Measurements from ENCODE around the gene LIFR. TPM values are rescaled to one million over a fixed set of nuclear protein-coding genes. Genes with fewer than 3 reads are reported as not detected.
"Not testable (repeated sequence)": the region's sequence is repeated elsewhere in the genome, so short reads cannot be mapped to it uniquely, and the experiment has no call there.

Gene LIFR
- polyA plus RNA-seq, 3 donors, result 69.2 to 80.9 (median 77.9) TPM

GRCh38 chr5:38582293-38582974 is 26.0 kb upstream of the LIFR start:
- no peak for DNase-seq (ENCODE audit: low read depth in 3 of 3, low spot score in 2 of 3)

DNA sequence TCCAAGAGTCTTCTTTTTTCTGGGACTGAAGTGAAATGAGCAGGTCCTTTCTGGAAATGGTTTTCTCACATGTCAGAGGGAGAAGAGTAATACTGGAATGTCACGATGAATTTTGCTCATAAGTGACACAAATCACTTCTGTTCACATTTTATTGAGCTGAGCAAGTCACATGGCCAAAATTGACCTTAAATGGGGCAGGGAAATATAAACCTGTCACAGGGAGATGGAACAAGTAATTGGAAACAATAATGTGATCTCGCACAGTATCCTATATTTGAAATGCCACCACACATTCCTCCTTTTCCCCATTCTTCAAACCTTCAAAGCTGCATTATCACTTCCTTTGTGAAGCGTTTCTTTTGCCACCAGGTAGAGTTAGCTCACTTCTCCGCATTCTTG is 25.2 kb upstream of the LIFR start:
- no peak for DNase-seq (ENCODE audit: low read depth in 3 of 3, low spot score in 2 of 3)

GRCh38 chr5:38579105-38579504 is 22.7 kb upstream of the LIFR start:
- no peak for DNase-seq (ENCODE audit: low read depth in 3 of 3, low spot score in 2 of 3)

- no peak for DNase-seq (ENCODE audit: low read depth in 3 of 3, low spot score in 2 of 3)
Observed at GRCh38 chr5:38576961-38577684, 20.7 kb upstream of the LIFR start.

DNA sequence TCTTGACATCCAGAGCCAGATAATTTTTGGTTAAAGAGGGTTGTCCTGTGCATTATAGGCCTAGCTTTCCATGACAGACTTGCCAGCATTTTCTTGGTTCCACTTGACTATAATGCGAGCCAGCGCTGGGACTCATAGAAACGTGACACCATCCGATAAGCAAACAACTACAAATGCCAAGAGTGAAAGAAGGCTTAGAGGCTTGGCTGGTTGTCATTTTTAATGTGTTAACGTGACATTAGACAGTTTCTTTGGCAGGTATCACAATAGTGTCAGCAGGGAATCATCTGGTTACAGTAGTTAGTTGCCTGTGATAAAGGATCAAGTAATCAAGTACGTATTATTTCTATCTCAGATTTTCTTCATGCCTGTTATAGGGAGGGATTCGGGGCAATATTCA is 20.0 kb upstream of the LIFR start:
- DNase-seq (ENCODE audit: low read depth in 3 of 3, low spot score in 2 of 3), result no peak

- DNase-seq (ENCODE audit: low read depth in 3 of 3, low spot score in 2 of 3), result no peak
Observed at GRCh38 chr5:38575476-38575875, 19.0 kb upstream of the LIFR start.

DNA sequence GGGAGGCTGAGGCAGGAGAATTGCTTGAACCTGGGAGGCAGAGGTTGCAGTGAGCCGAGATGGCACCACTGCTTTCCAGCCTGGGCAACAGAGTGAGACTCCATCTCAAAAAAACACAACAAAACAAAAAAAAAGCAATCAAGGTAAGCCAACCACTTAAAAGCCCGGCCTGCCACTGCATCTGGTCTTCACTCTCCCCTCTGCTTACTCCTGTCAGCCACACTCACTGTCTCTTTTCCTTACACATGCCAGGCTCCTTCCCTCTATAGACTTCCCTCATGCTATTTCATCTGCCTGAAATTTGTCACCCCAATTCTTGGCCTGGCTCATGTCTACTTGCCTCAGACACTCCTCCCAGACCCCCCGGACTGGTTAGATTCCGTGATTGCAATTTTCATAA is 17.6 kb upstream of the LIFR start:
- DNase-seq (ENCODE audit: low read depth in 3 of 3, low spot score in 2 of 3), result no peak

DNA sequence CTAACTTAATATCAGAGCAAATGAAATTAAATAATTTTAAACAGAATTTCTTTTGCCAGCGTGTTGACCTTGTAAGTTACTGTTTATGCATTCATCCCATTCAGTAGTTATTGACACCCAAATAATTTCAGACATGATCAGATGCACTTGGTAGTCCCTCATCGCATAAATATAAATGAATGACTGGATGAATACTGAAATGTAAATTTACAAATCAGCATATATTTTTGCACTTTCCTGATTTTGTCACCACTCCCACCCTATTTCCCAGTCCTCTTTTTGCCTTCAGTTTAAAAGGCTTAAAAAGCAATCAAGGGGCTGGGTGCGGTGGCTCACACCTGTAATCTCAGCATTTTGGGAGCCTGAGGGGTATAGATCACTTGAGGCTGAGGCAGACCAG is 17.1 kb upstream of the LIFR start:
- no peak for DNase-seq (ENCODE audit: low read depth in 3 of 3, low spot score in 2 of 3)

GRCh38 chr5:38569180-38569579 is 12.7 kb upstream of the LIFR start:
- no peak for DNase-seq (ENCODE audit: low read depth in 3 of 3, low spot score in 2 of 3)

DNA sequence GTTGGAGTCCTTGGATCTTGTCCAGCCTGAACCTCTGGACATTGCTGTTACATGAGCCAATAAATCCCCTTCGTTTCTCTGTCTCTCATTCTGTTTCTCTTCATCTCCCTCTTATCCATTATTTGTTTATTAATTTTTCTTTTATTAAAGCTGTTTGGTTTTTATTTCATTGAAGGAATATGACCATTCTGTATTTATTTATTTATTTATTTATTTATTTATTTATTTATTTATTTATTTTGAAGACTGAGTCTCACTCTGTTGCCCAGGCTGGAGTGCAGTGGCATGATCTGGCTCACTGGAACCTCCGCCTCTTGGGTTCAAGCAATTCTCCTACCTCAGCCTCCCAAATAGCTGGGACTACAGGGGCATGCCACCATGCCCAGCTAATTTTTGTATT is 10.9 kb upstream of the LIFR start:
- DNase-seq (ENCODE audit: low read depth in 3 of 3, low spot score in 2 of 3), result not testable (repeated sequence)

DNA sequence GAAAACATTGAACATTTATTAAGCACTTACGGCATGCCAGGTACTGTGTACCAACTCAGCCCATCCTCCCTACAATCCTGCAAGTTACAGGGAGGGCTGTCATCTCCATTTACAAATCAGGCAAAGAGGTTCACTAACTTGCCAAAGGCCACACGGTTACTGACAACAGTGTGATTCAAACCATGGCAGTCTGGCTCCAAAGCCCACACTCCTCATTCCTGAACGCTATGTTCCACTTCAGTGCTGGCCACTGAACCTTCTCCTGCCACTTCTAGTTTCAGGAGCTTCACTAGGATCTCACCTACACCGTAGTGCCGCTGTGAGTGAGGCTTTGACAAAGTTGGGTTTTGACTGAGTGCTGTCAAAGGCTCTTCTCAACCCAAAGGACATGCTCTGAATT is 7.2 kb upstream of the LIFR start:
- DNase-seq (ENCODE audit: low read depth in 3 of 3, low spot score in 2 of 3), result no peak

DNA sequence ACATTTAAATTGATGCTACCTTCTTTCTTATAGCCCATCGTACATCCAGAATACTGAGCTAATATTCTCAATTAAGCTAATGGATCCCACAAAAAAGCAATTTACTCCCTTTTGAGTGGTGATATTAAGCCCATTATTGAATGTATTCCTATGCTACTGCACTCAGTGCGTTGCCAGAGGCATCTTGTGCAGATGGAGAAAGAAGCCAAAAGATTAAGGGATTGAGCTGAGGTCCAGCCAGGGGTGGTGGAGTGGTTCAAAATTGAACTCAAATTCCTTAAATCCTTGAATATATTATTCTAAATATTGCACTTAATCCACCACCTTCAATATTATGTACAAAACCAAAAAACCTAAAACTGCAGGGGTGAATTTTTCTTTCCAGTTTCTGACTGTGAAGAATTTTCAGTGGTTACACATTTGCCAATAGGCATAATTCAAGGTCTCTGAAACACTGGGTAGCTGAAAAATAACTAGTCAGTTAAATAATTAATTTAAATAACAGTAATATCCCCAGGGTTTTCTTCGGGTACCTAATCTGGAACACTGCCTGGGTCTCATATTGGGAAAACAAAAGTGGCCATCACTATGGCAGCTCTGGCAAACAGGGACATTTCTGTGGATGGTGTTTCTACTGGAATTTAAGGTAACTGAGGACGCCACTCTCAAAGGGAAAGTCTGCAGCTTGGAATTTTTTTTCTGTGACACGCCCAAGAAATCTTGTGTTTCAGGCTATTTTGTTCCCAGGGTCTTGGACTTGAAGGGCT is 6.2 kb upstream of the LIFR start:
- DNase-seq (ENCODE audit: low read depth in 3 of 3, low spot score in 2 of 3), result no peak

GRCh38 chr5:38559428-38559827 is 3.0 kb upstream of the LIFR start:
- DNase-seq (ENCODE audit: low read depth in 3 of 3, low spot score in 2 of 3), result no peak

- DNase-seq (ENCODE audit: low read depth in 3 of 3, low spot score in 2 of 3), result no peak
Observed at GRCh38 chr5:38557792-38558191, 1.3 kb upstream of the LIFR start.

GRCh38 chr5:38557308-38557710 is 863 bp upstream of the LIFR start:
- peak in 1 of 3 donors; percentile 61 for DNase-seq (ENCODE audit: low read depth in 3 of 3, low spot score in 2 of 3)

DNA sequence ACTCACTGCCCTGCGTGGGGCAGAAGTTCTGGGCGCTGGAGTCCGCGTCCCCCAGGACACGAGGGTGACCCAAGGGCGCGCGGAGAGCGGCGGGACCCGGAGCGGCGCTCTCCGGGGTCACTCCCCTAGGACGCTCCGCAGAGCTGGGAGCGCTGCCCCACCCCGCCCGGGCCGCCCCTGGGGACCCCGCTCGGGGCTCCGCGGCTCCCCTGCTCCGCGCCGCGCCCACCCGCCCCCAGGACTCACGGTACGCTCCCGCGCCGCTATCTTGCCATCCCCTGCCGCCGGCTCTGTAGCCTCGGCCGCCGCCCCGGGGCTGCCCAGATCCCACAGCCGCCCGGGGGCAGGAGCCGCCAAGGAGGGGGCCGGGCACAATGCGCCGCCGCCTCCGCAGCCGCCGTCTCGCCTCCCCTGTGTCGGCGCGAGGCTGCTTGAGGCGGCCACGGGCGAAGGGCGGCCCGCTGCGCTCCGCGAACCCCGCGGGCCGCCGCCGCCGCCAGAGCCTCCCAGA is 303 bp downstream of the LIFR start:
- no peak for DNase-seq (ENCODE audit: low read depth in 3 of 3, low spot score in 2 of 3)

DNA sequence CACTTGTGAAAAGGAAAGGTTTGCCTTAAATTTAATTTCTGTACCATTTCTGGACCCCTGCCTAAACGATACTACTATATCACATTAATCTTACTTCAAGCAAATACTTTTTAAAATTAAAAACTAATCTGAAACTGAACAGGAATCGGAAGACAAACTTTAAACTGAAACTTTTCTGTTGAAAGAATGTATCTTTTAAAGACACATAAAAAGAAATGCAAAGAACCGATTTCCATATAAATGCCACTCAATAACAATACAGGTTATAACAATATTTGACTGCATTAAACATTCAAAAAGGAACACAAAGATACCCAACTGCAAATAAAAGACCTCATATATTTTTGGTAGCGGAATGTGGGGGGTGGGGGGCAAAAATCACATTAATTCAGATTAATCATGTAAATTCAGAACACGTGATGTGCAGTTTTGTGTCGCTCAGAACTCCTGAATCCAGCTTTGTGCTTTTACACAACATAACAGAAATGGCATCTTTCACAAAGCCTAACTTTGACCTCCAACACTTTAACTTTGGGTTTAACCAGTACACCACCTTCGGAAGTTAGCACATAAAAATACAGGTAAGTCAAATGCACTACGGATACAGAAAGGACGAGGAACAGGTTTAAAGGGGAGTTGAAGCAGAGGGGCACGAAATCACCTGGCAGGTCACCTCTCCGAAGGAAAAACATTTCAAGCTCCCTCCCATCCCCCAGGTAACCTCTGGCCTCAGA is 925 bp downstream of the LIFR start:
- no peak for DNase-seq (ENCODE audit: low read depth in 3 of 3, low spot score in 2 of 3)

DNA sequence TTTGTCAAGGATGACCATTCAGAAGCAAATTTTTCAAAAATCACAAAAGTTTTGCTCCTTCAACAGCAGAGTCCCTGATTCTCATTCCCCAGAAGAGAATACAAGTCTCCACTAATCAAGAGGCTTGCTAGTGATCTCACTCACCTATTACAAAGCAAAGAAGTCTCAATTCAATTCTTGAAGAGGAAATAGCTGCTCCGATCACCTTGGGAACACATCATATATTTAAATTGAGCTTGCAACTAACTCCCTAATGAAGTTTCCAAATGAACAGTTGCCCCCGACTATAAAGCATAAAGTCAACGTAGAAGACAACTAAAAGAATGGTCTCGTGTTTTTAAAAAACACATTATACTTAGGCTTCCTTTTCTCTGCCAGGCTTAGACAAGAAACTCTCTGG is 1.6 kb downstream of the LIFR start:
- DNase-seq (ENCODE audit: low read depth in 3 of 3, low spot score in 2 of 3), result no peak

DNA sequence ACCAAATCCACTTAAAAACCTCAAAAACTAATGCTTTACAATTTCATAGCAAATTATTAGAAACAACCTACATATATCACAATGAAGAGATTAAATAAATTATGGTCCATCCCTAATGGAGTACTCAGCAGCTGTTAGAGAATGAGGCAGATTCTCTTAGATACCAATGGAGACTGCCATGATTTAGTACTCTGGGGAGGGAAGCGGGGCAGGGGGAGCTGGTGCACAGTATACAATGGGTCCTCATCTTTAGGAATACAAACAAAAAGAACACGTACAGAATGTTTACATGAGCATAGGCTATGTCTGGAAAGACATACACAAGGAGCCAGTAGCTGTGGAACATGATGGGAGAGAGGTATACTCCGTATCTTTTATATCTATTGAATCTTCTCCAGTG is 2.0 kb downstream of the LIFR start:
- DNase-seq (ENCODE audit: low read depth in 3 of 3, low spot score in 2 of 3), result no peak

DNA sequence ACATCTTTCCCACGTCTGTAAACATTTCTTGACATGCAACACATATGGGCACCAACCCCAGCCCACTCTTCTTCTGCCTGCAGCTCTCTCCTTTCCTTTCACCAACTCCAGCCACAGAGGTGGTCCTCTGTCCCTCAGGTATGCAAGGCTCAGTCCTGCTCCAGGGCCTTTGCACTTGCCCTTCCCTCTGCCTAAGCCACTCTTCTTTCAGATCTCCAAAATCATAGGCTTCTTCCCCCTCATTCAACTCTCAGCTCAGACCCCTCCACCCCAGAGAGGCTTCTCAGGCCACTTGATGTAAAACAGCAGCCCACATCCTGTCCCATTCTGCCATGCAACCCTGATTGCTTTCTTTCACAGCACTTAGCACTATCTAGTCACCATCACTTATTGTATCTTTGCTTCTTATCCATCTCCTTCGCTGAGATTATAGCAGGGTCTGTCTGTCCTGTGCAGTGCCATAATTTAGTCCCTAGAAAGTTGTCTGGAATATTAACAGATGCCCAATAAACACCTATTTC is 3.4 kb downstream of the LIFR start:
- DNase-seq (ENCODE audit: low read depth in 3 of 3, low spot score in 2 of 3), result no peak

All from right renal cortex interstitium (tissue), 3 donors.